GM12892 (cell line): ENCODE data around the gene TUG1.

Source experiments
- POLR2A ChIP-seq: IDR thresholded peaks from 2 replicates; pipeline ENCODE4 v1.6.1; 2011; ENCODE audit warnings: low read depth, low read length, control low read depth
- POLR2AphosphoS5 ChIP-seq: IDR thresholded peaks from 2 replicates; pipeline ENCODE4 v1.6.1; 2011; ENCODE audit warnings: low read depth, low read length, control low read depth

GRCh38 chr22:30964858-30965257, 4.2 kb upstream of the TUG1 start:
- no peak for TF ChIP-seq POLR2A
- no peak for TF ChIP-seq POLR2AphosphoS5
